Tibial nerve (tissue), 4 donors: ENCODE results near the gene IL1RAP. TPM values are rescaled to one million over a fixed set of nuclear protein-coding genes. Genes with fewer than 3 reads are reported as not detected.

Source experiments
- DNase-seq, 2 donors: peaks; one replicate each; pipeline ENCODE4 v3.0.0-alpha.2; 2019; ENCODE audit warnings: low spot score in 2 of 2
- H3K27ac ChIP-seq, 4 donors: fragments of 200-600 bp; sonication (generic) in 3 of 4; one replicate each; pipeline ENCODE4 v1.5.1; 2017 to 2019; ENCODE audit warnings: mild to moderate bottlenecking in 1 of 4
- H3K27me3 ChIP-seq, 2 donors: fragments of 200-600 bp; sonication (generic) in 1 of 2; one replicate each; pipeline versions ENCODE4 v1.5.1 to v1.6.0; 2017 to 2019
- H3K36me3 ChIP-seq, 3 donors: fragments of 200-600 bp; sonication (generic); one replicate each; pipeline ENCODE4 v1.5.1; 2018 to 2019
- H3K4me1 ChIP-seq, 4 donors: fragments of 200-600 bp; sonication (generic) in 3 of 4; one replicate each; pipeline ENCODE4 v1.5.1; 2017 to 2019
- H3K4me3 ChIP-seq, 4 donors: fragments of 200-600 bp; sonication (generic) in 3 of 4; one replicate each; pipeline ENCODE4 v1.5.1; 2017 to 2019; ENCODE audit warnings: mild to moderate bottlenecking in 1 of 4, moderate library complexity in 1 of 4
- H3K9me3 ChIP-seq, 4 donors: fragments of 200-600 bp; sonication (generic) in 3 of 4; one replicate each; pipeline ENCODE4 v1.5.1; 2017 to 2019
- EP300 ChIP-seq, 2 donors: sonication (generic); formaldehyde crosslinking; IDR thresholded peaks; one replicate each; pipeline ENCODE4 v1.6.1; 2017; ENCODE audit warnings: antibody characterized with exemption in 2 of 2, mild to moderate bottlenecking in 1 of 2
- POLR2A ChIP-seq, 2 donors: fragments of 450-650 bp; IDR thresholded peaks; one replicate each; pipeline ENCODE4 v1.6.1; 2017; ENCODE audit warnings: antibody characterized with exemption in 2 of 2, mild to moderate bottlenecking in 2 of 2, moderate library complexity in 2 of 2
- WGBS, 2 donors: methylation state at CpG; one replicate each; pipeline ENCODE4 v1.1.5; 2018; 5-methylcytosine and 5-hydroxymethylcytosine counted together
- total RNA-seq, 4 donors: library from RNA; depleted of rRNA; stranded (reverse); fragments of >200 nt; gene quantifications; one replicate each; pipeline ENCODE4 v1.1.0, GENCODE V29; 2016
- TF ChIP-seq, protein P1 (sequence below), 5 experiments: fragments of 200-600 bp in 3 of 5; fragments of 450-650 bp in 2 of 5; sonication (generic) in 3 of 5; IDR thresholded peaks; one replicate each; pipeline ENCODE4 v1.5.1; 2016 to 2019; ENCODE audit warnings: antibody characterized with exemption in 5 of 5, mild to moderate bottlenecking in 3 of 5, moderate library complexity in 2 of 5

The IL1RAP gene
- total RNA-seq, 4 donors from 2014 or later, result 7.2 to 24.5 (median 11.8) TPM

DNA sequence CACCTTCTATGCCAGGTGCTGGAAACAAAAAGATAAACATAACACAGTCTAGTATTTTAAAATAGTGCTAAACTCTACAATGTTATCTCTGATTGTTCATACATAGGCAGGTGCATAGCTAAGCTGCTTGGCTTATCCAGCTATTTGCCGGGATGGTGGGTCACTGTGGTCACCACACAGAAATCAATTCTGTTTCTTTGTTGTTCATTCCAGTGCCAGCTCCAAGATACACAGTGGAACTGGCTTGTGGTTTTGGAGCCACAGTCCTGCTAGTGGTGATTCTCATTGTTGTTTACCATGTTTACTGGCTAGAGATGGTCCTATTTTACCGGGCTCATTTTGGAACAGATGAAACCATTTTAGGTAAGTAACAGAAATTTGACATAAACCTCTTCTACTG lies 130.2 kb downstream of the IL1RAP start:
- TF ChIP-seq POLR2A (IDR thresholded peaks at IDR 0.05) (no peak), EP300 (IDR thresholded peaks at IDR 0.05) (no peak)
- TF ChIP-seq, protein P1, sequence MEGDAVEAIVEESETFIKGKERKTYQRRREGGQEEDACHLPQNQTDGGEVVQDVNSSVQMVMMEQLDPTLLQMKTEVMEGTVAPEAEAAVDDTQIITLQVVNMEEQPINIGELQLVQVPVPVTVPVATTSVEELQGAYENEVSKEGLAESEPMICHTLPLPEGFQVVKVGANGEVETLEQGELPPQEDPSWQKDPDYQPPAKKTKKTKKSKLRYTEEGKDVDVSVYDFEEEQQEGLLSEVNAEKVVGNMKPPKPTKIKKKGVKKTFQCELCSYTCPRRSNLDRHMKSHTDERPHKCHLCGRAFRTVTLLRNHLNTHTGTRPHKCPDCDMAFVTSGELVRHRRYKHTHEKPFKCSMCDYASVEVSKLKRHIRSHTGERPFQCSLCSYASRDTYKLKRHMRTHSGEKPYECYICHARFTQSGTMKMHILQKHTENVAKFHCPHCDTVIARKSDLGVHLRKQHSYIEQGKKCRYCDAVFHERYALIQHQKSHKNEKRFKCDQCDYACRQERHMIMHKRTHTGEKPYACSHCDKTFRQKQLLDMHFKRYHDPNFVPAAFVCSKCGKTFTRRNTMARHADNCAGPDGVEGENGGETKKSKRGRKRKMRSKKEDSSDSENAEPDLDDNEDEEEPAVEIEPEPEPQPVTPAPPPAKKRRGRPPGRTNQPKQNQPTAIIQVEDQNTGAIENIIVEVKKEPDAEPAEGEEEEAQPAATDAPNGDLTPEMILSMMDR (IDR thresholded peaks at IDR 0.05), result no peak
- H3K4me1 ChIP-seq, result no peaks in the 10 kb centered on the region
- peaks cover 0 to 14% (median 0%) of the 10 kb centered on the region in 3 donors for H3K36me3 ChIP-seq
- DNase-seq, result no peak
- H3K27me3 ChIP-seq, result no peaks in the 10 kb centered on the region
- no peak overlapping the region for H3K4me3 ChIP-seq
- no peak overlapping the region for H3K27ac ChIP-seq
- H3K9me3 ChIP-seq, result no peaks in the 10 kb centered on the region
- 72 to 73% methylated on average over 2 of the region's 2 CpGs for WGBS, 2 donors

DNA sequence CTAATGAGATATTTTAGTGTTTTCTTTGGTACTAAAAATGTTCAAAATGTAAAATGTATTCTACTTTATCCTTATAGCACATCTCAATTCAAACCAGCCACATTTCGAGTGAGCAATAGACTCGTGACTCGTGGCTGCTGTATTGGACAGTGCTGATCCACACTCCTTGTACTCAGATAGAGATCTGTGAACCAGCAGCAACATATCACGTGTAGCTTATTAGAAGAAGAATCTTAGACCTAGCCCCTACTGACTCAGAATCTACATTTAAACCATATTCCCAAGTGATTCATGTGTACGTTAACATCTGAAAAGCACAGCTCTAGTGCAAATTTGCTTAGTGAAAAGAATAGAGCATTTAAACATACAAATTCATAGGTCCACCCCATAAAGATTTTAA lies 130.9 kb downstream of the IL1RAP start:
- 90 to 91% methylated on average over 5 of the region's 5 CpGs for WGBS, 2 donors
- H3K27me3 ChIP-seq, result no peaks in the 10 kb centered on the region
- H3K36me3 ChIP-seq, result peaks cover 0 to 14% (median 0%) of the 10 kb centered on the region in 3 donors
- no peak for DNase-seq
- H3K4me3 ChIP-seq, result no peak overlapping the region
- TF ChIP-seq, protein P1 (IDR thresholded peaks at IDR 0.05), result no peak
- no peak for TF ChIP-seq POLR2A (IDR thresholded peaks at IDR 0.05)
- no peak for TF ChIP-seq EP300 (IDR thresholded peaks at IDR 0.05)
- H3K27ac ChIP-seq, result no peak overlapping the region
- H3K4me1 ChIP-seq, result no peaks in the 10 kb centered on the region
- H3K9me3 ChIP-seq, result no peaks in the 10 kb centered on the region

DNA sequence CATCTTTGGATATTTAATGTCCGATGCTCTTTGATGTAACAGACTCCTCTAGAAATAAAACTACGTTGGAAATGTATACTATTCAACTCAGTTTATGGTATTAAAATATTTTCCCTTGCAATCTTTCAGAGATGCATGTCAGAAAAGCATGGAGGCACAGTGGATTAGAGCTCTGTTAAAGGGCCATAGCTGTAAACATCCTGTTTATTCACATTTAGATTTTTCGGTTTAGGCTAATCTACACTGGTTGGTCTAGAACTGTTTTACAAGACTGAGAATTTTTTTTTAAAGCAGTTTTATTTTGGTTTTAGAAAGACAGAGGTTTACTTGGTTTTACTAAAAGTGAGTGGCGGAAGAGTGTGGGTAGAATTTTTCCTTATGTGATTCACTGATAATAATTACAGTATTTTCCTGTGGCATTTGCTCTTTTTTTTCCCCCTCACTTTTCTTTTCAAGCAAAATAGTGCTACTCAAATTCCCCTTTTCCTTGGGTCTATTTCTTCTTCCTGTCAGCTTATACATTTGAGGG lies 132.1 kb downstream of the IL1RAP start:
- TF ChIP-seq EP300 (IDR thresholded peaks at IDR 0.05) (no peak), POLR2A (IDR thresholded peaks at IDR 0.05) (no peak)
- TF ChIP-seq, protein P1 (IDR thresholded peaks at IDR 0.05), result no peak
- DNase-seq, result no peak
- Histone ChIP-seq H3K36me3 (peaks cover 0 to 14% (median 0%) of the 10 kb centered on the region in 3 donors), H3K27me3 (no peaks in the 10 kb centered on the region), H3K27ac (no peak overlapping the region), H3K4me3 (no peak overlapping the region), H3K9me3 (no peaks in the 10 kb centered on the region), H3K4me1 (no peaks in the 10 kb centered on the region)
- WGBS, 2 donors, result 77 to 80% methylated on average over 4 of the region's 4 CpGs

DNA sequence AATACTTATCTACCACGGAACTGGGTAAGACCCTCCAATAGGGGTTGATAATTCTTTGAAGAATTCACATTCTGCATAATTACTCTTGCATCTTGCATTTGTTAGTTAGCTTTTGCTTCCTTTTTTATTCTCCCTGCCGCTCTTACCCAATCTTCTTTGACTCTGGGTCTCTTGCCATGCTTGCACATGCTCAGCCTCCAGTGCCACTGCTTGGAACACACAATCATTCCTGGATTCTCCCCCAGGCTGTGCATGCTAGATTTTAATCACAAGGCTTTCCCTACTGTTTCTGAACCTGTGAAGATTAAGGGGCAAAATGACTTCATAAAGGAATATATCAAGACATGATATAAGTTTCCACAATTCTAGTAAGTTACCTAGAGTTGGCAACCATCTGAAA lies 133.1 kb downstream of the IL1RAP start:
- peaks cover 0 to 14% (median 0%) of the 10 kb centered on the region in 3 donors for H3K36me3 ChIP-seq
- TF ChIP-seq, protein P1 (IDR thresholded peaks at IDR 0.05), result no peak
- TF ChIP-seq EP300 (IDR thresholded peaks at IDR 0.05), result no peak
- TF ChIP-seq POLR2A (IDR thresholded peaks at IDR 0.05), result no peak
- no peaks in the 10 kb centered on the region for H3K4me1 ChIP-seq
- no peak overlapping the region for H3K4me3 ChIP-seq
- WGBS, 2 donors, result 90 to 94% methylated on average over 2 of the region's 2 CpGs
- H3K9me3 ChIP-seq, result no peaks in the 10 kb centered on the region
- H3K27me3 ChIP-seq, result no peaks in the 10 kb centered on the region
- no peak overlapping the region for H3K27ac ChIP-seq
- DNase-seq, result no peak

DNA sequence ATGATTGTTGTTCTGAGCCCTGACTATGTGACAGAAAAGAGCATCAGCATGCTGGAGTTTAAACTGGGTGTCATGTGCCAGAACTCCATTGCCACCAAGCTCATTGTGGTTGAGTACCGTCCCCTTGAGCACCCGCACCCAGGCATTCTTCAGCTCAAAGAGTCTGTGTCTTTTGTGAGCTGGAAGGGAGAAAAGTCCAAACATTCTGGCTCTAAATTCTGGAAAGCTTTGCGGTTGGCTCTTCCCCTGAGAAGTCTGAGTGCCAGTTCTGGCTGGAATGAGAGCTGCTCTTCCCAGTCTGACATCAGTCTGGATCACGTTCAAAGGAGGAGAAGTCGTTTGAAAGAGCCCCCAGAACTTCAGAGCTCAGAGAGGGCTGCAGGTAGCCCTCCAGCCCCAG lies 142.0 kb downstream of the IL1RAP start:
- no peaks in the 10 kb centered on the region for H3K36me3 ChIP-seq

More for the DNA sequence above, 142.0 kb downstream of the IL1RAP start:
- no peak for DNase-seq
- no peak for TF ChIP-seq EP300 (IDR thresholded peaks at IDR 0.05)
- no peak for TF ChIP-seq POLR2A (IDR thresholded peaks at IDR 0.05)
- TF ChIP-seq, protein P1 (IDR thresholded peaks at IDR 0.05), result no peak
- Histone ChIP-seq H3K27ac (no peak overlapping the region), H3K9me3 (no peaks in the 10 kb centered on the region), H3K27me3 (no peaks in the 10 kb centered on the region), H3K4me3 (no peak overlapping the region), H3K4me1 (no peaks in the 10 kb centered on the region)
- 74 to 84% methylated on average over 5 of the region's 5 CpGs for WGBS, 2 donors
